Measurements from ENCODE around the gene GRIK1. TPM values are rescaled to one million over a fixed set of nuclear protein-coding genes. Genes with fewer than 3 reads are reported as not detected.
"Not testable (repeated sequence)": the region's sequence is repeated elsewhere in the genome, so short reads cannot be mapped to it uniquely, and the experiment has no call there.

GRIK1 gene
- not detected for total RNA-seq

- Mint-ChIP-seq H3K9me3 (no peaks in the 10 kb centered on the region), H3K4me3 (no peak within 1 kb of the TSS), H3K4me1 (ENCODE audit: low read depth) (peaks cover 1% of the 10 kb centered on the region), H3K36me3 (ENCODE audit: insufficient read depth) (no peaks in the 10 kb centered on the region), H3K27me3 (ENCODE audit: low read depth) (peaks cover 30% of the 10 kb centered on the region)
- DNase-seq = no peak
- no peak for ATAC-seq
These were observed at the start of gene GRIK1 for GRCh38 chr21:29939924-29940275. Gene GRIK1, minus strand, starts transcription at chr21:29939996.

- Mint-ChIP-seq H3K4me1 (ENCODE audit: low read depth) (no peaks in the 10 kb centered on the region), H3K27me3 (ENCODE audit: low read depth) (no peaks in the 10 kb centered on the region), H3K4me3 (no peak overlapping the region), H3K36me3 (ENCODE audit: insufficient read depth) (no peaks in the 10 kb centered on the region), H3K9me3 (peaks cover 10% of the 10 kb centered on the region)
- ATAC-seq = no peak
- no peak for DNase-seq
These were observed 48.0 kb upstream of the GRIK1 start for GRCh38 chr21:29987762-29988161.

- ATAC-seq = no peak
- no peaks in the 10 kb centered on the region for H3K36me3 Mint-ChIP-seq (ENCODE audit: insufficient read depth)
- H3K9me3 Mint-ChIP-seq = peaks cover 10% of the 10 kb centered on the region
- no peak for DNase-seq
- H3K4me3 Mint-ChIP-seq = no peak overlapping the region
- no peaks in the 10 kb centered on the region for H3K27me3 Mint-ChIP-seq (ENCODE audit: low read depth)
- H3K4me1 Mint-ChIP-seq (ENCODE audit: low read depth) = no peaks in the 10 kb centered on the region
These were observed 46.1 kb upstream of the GRIK1 start for GRCh38 chr21:29985866-29986265.

GRCh38 chr21:29979043-29979442 lies 39.2 kb upstream of the GRIK1 start:
- H3K4me3 Mint-ChIP-seq = no peak overlapping the region
- H3K27me3 Mint-ChIP-seq (ENCODE audit: low read depth) = no peaks in the 10 kb centered on the region
- H3K4me1 Mint-ChIP-seq (ENCODE audit: low read depth) = no peaks in the 10 kb centered on the region
- DNase-seq (no peak), ATAC-seq (no peak)
- no peaks in the 10 kb centered on the region for H3K9me3 Mint-ChIP-seq
- no peaks in the 10 kb centered on the region for H3K36me3 Mint-ChIP-seq (ENCODE audit: insufficient read depth)

GRCh38 chr21:29975776-29976175 lies 36.0 kb upstream of the GRIK1 start:
- Mint-ChIP-seq H3K4me1 (ENCODE audit: low read depth) (no peaks in the 10 kb centered on the region), H3K36me3 (ENCODE audit: insufficient read depth) (no peaks in the 10 kb centered on the region), H3K4me3 (no peak overlapping the region), H3K9me3 (no peaks in the 10 kb centered on the region), H3K27me3 (ENCODE audit: low read depth) (no peaks in the 10 kb centered on the region)
- ATAC-seq = no peak
- no peak for DNase-seq

- Mint-ChIP-seq H3K4me3 (no peak overlapping the region), H3K36me3 (ENCODE audit: insufficient read depth) (no peaks in the 10 kb centered on the region), H3K27me3 (ENCODE audit: low read depth) (no peaks in the 10 kb centered on the region), H3K4me1 (ENCODE audit: low read depth) (no peaks in the 10 kb centered on the region), H3K9me3 (no peaks in the 10 kb centered on the region)
- DNase-seq (no peak), ATAC-seq (no peak)
These were observed 33.5 kb upstream of the GRIK1 start for GRCh38 chr21:29973258-29973657.

GRCh38 chr21:29961291-29962027 lies 21.7 kb upstream of the GRIK1 start:
- Mint-ChIP-seq H3K9me3 (peaks cover 4% of the 10 kb centered on the region), H3K27me3 (ENCODE audit: low read depth) (no peaks in the 10 kb centered on the region), H3K4me3 (no peak overlapping the region), H3K36me3 (ENCODE audit: insufficient read depth) (no peaks in the 10 kb centered on the region), H3K4me1 (ENCODE audit: low read depth) (no peaks in the 10 kb centered on the region)
- no peak for DNase-seq
- ATAC-seq = no peak

- no peaks in the 10 kb centered on the region for H3K36me3 Mint-ChIP-seq (ENCODE audit: insufficient read depth)
- H3K4me1 Mint-ChIP-seq (ENCODE audit: low read depth) = no peaks in the 10 kb centered on the region
- no peaks in the 10 kb centered on the region for H3K27me3 Mint-ChIP-seq (ENCODE audit: low read depth)
- H3K4me3 Mint-ChIP-seq = no peak overlapping the region
- H3K9me3 Mint-ChIP-seq = peaks cover 3% of the 10 kb centered on the region
- DNase-seq (no peak), ATAC-seq (no peak)
These were observed 18.8 kb upstream of the GRIK1 start for GRCh38 chr21:29958551-29958950.

- ATAC-seq; H3K27me3 Mint-ChIP-seq (ENCODE audit: low read depth): not testable (repeated sequence)
These were observed 18.2 kb upstream of the GRIK1 start for GRCh38 chr21:29958035-29958434.

GRCh38 chr21:29953690-29954089 lies 13.9 kb upstream of the GRIK1 start:
- Mint-ChIP-seq H3K36me3 (ENCODE audit: insufficient read depth) (no peaks in the 10 kb centered on the region), H3K9me3 (peaks cover 3% of the 10 kb centered on the region), H3K27me3 (ENCODE audit: low read depth) (no peaks in the 10 kb centered on the region), H3K4me1 (ENCODE audit: low read depth) (no peaks in the 10 kb centered on the region), H3K4me3 (no peak overlapping the region)
- DNase-seq (no peak), ATAC-seq (no peak)

More at GRCh38 chr21:29958035-29958434, 18.2 kb upstream of the GRIK1 start:
- not testable (repeated sequence) for H3K4me3 Mint-ChIP-seq; H3K36me3 Mint-ChIP-seq (ENCODE audit: insufficient read depth); DNase-seq; H3K9me3 Mint-ChIP-seq; H3K4me1 Mint-ChIP-seq (ENCODE audit: low read depth)

- ATAC-seq (no peak), DNase-seq (no peak)
- H3K27me3 Mint-ChIP-seq (ENCODE audit: low read depth) = no peaks in the 10 kb centered on the region
- peaks cover 2% of the 10 kb centered on the region for H3K9me3 Mint-ChIP-seq
- H3K36me3 Mint-ChIP-seq (ENCODE audit: insufficient read depth) = no peaks in the 10 kb centered on the region
- no peaks in the 10 kb centered on the region for H3K4me1 Mint-ChIP-seq (ENCODE audit: low read depth)
- H3K4me3 Mint-ChIP-seq = no peak overlapping the region
These were observed 13.3 kb upstream of the GRIK1 start for GRCh38 chr21:29953072-29953471.

GRCh38 chr21:29951911-29952310 lies 12.1 kb upstream of the GRIK1 start:
- H3K9me3 Mint-ChIP-seq = no peaks in the 10 kb centered on the region
- no peaks in the 10 kb centered on the region for H3K27me3 Mint-ChIP-seq (ENCODE audit: low read depth)
- no peaks in the 10 kb centered on the region for H3K4me1 Mint-ChIP-seq (ENCODE audit: low read depth)
- H3K4me3 Mint-ChIP-seq = no peak overlapping the region
- ATAC-seq (no peak), DNase-seq (no peak)
- no peaks in the 10 kb centered on the region for H3K36me3 Mint-ChIP-seq (ENCODE audit: insufficient read depth)

GRCh38 chr21:29949991-29950390 lies 10.2 kb upstream of the GRIK1 start:
- H3K4me3 Mint-ChIP-seq = no peak overlapping the region
- no peaks in the 10 kb centered on the region for H3K27me3 Mint-ChIP-seq (ENCODE audit: low read depth)
- no peaks in the 10 kb centered on the region for H3K36me3 Mint-ChIP-seq (ENCODE audit: insufficient read depth)
- H3K9me3 Mint-ChIP-seq = no peaks in the 10 kb centered on the region
- DNase-seq (no peak), ATAC-seq (no peak)
- H3K4me1 Mint-ChIP-seq (ENCODE audit: low read depth) = no peaks in the 10 kb centered on the region

GRCh38 chr21:29947119-29947518 lies 7.3 kb upstream of the GRIK1 start:
- Mint-ChIP-seq H3K4me3 (no peak overlapping the region), H3K4me1 (ENCODE audit: low read depth) (no peaks in the 10 kb centered on the region), H3K27me3 (ENCODE audit: low read depth) (peaks cover 3% of the 10 kb centered on the region), H3K9me3 (no peaks in the 10 kb centered on the region), H3K36me3 (ENCODE audit: insufficient read depth) (no peaks in the 10 kb centered on the region)
- no peak for DNase-seq
- ATAC-seq = no peak

GRCh38 chr21:29943885-29944284 lies 4.1 kb upstream of the GRIK1 start:
- DNase-seq (no peak), ATAC-seq (no peak)
- H3K27me3 Mint-ChIP-seq (ENCODE audit: low read depth) = peaks cover 18% of the 10 kb centered on the region
- H3K36me3 Mint-ChIP-seq (ENCODE audit: insufficient read depth) = no peaks in the 10 kb centered on the region
- no peaks in the 10 kb centered on the region for H3K9me3 Mint-ChIP-seq
- H3K4me1 Mint-ChIP-seq (ENCODE audit: low read depth) = peaks cover 1% of the 10 kb centered on the region
- H3K4me3 Mint-ChIP-seq = no peak overlapping the region
